HepG2 (cell line): ENCODE results near the gene MROH2A. TPM values are rescaled to one million over a fixed set of nuclear protein-coding genes. Genes with fewer than 3 reads are reported as not detected.

Experiments
- ADNP ChIP-seq: sonication (generic); formaldehyde crosslinking; IDR thresholded peaks from 2 replicates; pipeline ENCODE4 v1.4.0; 2020; ENCODE audit warnings: missing genetic modification reagents
- AGO1 ChIP-seq: fragments of 200-400 bp; formaldehyde crosslinking; IDR thresholded peaks from 2 replicates; pipeline ENCODE4 v1.6.1; 2017; ENCODE audit warnings: mild to moderate bottlenecking, low read depth, low read length, moderate library complexity; ENCODE audit not compliant: poor library complexity, severe bottlenecking
- AKNA ChIP-seq: sonication (generic); formaldehyde crosslinking; IDR thresholded peaks from 2 replicates; pipeline ENCODE4 v1.4.0; 2020; ENCODE audit warnings: missing genetic modification reagents, borderline replicate concordance
- ATF7 ChIP-seq, 2 experiments: fragments of 450-650 bp in 1 of 2; sonication (generic) in 1 of 2; formaldehyde crosslinking in 1 of 2; IDR thresholded peaks; 2 replicates each; pipeline versions ENCODE4 v1.4.0 to v1.6.1; 2016 to 2020; ENCODE audit warnings: antibody characterized with exemption in 1 of 2, mild to moderate bottlenecking in 1 of 2, missing genetic modification reagents in 1 of 2
- GATA4 ChIP-seq: sonication (generic); IDR thresholded peaks from 2 replicates; pipeline ENCODE4 v1.6.1; 2016; ENCODE audit warnings: antibody characterized with exemption, low read depth, borderline replicate concordance
- GRHL1 ChIP-seq: sonication (generic); formaldehyde crosslinking; conservative IDR thresholded peaks from 2 replicates; pipeline ENCODE4 v1.8.0; 2022; ENCODE audit warnings: missing genetic modification reagents
- HINFP ChIP-seq: sonication (generic); formaldehyde crosslinking; IDR thresholded peaks from 2 replicates; pipeline ENCODE4 v1.4.0; 2020; ENCODE audit warnings: low read depth, mild to moderate bottlenecking, missing genetic modification reagents
- HMG20A ChIP-seq: IDR thresholded peaks from 2 replicates; pipeline ENCODE4 v1.6.1; 2016; ENCODE audit warnings: borderline replicate concordance
- IKZF1 ChIP-seq: fragments of 450-650 bp; IDR thresholded peaks from 2 replicates; pipeline ENCODE4 v1.7.1; 2016
- ISL2 ChIP-seq: sonication (generic); formaldehyde crosslinking; IDR thresholded peaks from 2 replicates; pipeline ENCODE4 v1.5.0; 2020; ENCODE audit warnings: missing genetic modification reagents
- MAFK ChIP-seq, 2 experiments: IDR thresholded peaks in 1 of 2; conservative IDR thresholded peaks in 1 of 2; 2 replicates each; pipeline ENCODE4 v1.6.1; 2011; ENCODE audit warnings: improper control_type of control experiment in 2 of 2, low read length in 2 of 2
- NFE2 ChIP-seq: sonication (generic); formaldehyde crosslinking; IDR thresholded peaks from 2 replicates; pipeline ENCODE4 v1.4.0; 2020; ENCODE audit warnings: missing genetic modification reagents
- NR2C2 ChIP-seq: sonication (generic); formaldehyde crosslinking; IDR thresholded peaks from 2 replicates; pipeline ENCODE4 v1.4.0; 2020; ENCODE audit warnings: missing genetic modification reagents, mild to moderate bottlenecking, moderate library complexity, borderline replicate concordance
- RAD21 ChIP-seq: fragments of 450-650 bp; formaldehyde crosslinking; IDR thresholded peaks from 2 replicates; pipeline ENCODE4 v1.5.0; 2020; ENCODE audit warnings: mild to moderate bottlenecking
- RARA ChIP-seq: IDR thresholded peaks from 2 replicates; pipeline ENCODE4 v1.6.1; 2016; ENCODE audit warnings: missing genetic modification reagents, missing compliant biosample characterization
- RCOR2 ChIP-seq: IDR thresholded peaks from 2 replicates; pipeline ENCODE4 v1.6.1; 2016; ENCODE audit warnings: missing biosample characterization, missing genetic modification reagents
- TBP ChIP-seq: sonication (generic); formaldehyde crosslinking; IDR thresholded peaks from 2 replicates; pipeline ENCODE4 v1.5.0; 2020; ENCODE audit warnings: missing genetic modification reagents
- THAP11 ChIP-seq: IDR thresholded peaks from 2 replicates; pipeline ENCODE4 v1.6.1; 2016; ENCODE audit warnings: missing biosample characterization, missing genetic modification reagents
- ZBTB2 ChIP-seq: sonication (generic); formaldehyde crosslinking; IDR thresholded peaks from 2 replicates; pipeline ENCODE4 v1.8.0; 2022; ENCODE audit warnings: low read depth, missing genetic modification reagents
- ZMYM4 ChIP-seq: sonication (generic); formaldehyde crosslinking; IDR thresholded peaks from 2 replicates; pipeline ENCODE4 v1.8.1; 2023; ENCODE audit warnings: mild to moderate bottlenecking, missing genetic modification reagents
- ZNF577 ChIP-seq: sonication (generic); formaldehyde crosslinking; IDR thresholded peaks from 2 replicates; pipeline ENCODE4 v1.4.0; 2020; ENCODE audit warnings: mild to moderate bottlenecking, low read depth, missing genetic modification reagents, borderline replicate concordance
- polyA plus RNA-seq, 8 experiments: library from polyadenylated mRNA; depleted of rRNA in 3 of 8; stranded (reverse) in 7 of 8; unstranded in 1 of 8; fragments of >200 nt; fragmentation: Illumina TruSeq in 4 of 8; extraction: Trizol in 4 of 8; gene quantifications; 2 replicates each; pipeline versions ENCODE4 v1.2.1 to v1.2.3, GENCODE V29; 2011 to 2016; ENCODE audit warnings: low read depth in 4 of 8, missing spikeins in 1 of 8, mixed read lengths in 1 of 8; ENCODE audit not compliant: insufficient read depth in 1 of 8
- total RNA-seq, 5 experiments: library from RNA; depleted of rRNA; stranded (reverse); fragments of >200 nt; fragmentation: Illumina TruSeq; extraction: Trizol; gene quantifications; 2 replicates each; pipeline ENCODE4 v1.2.3, GENCODE V29; 2016; ENCODE audit warnings: low read depth in 1 of 5

MROH2A gene
- total and polyA plus RNA-seq, 2 of the 13 experiments (the other 11 are each of a cell fraction or from before 2014, with no cell fraction given) = 0.03 to 0.04 TPM

- TF ChIP-seq ATF7 (IDR thresholded peaks at IDR 0.05) = no peak
- peak; percentile 40; the same call in 1 of the 2 replicates for TF ChIP-seq ATF7 (CRISPR knock-in tag; IDR thresholded peaks at IDR 0.05)
- TF ChIP-seq ADNP = no peak
- peak; percentile 75 for TF ChIP-seq ZMYM4 (CRISPR knock-in tag)
- TF ChIP-seq MAFK (conservative IDR thresholded peaks at IDR 0.05 in 1 of 2, IDR thresholded peaks at IDR 0.05 in 1 of 2; ENCODE audit: low read length in 2 of 2) = no peak
- peak; percentile 97 for TF ChIP-seq GATA4
- TF ChIP-seq RARA (CRISPR knock-in tag) = peak; percentile 100
- TF ChIP-seq NR2C2 = peak; percentile 82
- TF ChIP-seq ISL2 = peak; percentile 93
- peak; percentile 99 for TF ChIP-seq HMG20A (CRISPR knock-in tag)
- TF ChIP-seq ZNF577 (CRISPR knock-in tag) = no peak
- TF ChIP-seq AGO1 = no peak
- TF ChIP-seq NFE2 = no peak
- TF ChIP-seq AKNA (CRISPR knock-in tag) = no peak
- TF ChIP-seq THAP11 = peak; percentile 75
- TF ChIP-seq HINFP (CRISPR knock-in tag) = no peak
- no peak for TF ChIP-seq RAD21 (CRISPR knock-in tag)
- TF ChIP-seq TBP (CRISPR knock-in tag) = no peak
- peak; percentile 62; the same call in 1 of the 2 replicates for TF ChIP-seq ZBTB2 (CRISPR knock-in tag)
- TF ChIP-seq IKZF1 = no peak
- TF ChIP-seq GRHL1 = no peak; the same call in 1 of the 2 replicates
- peak; percentile 92 for TF ChIP-seq RCOR2
Measured at GRCh38 chr2:233756429-233757081, 21.6 kb upstream of the MROH2A start (continued).
